ENCODE measurements around the gene MED7.

Gene MED7

DNA sequence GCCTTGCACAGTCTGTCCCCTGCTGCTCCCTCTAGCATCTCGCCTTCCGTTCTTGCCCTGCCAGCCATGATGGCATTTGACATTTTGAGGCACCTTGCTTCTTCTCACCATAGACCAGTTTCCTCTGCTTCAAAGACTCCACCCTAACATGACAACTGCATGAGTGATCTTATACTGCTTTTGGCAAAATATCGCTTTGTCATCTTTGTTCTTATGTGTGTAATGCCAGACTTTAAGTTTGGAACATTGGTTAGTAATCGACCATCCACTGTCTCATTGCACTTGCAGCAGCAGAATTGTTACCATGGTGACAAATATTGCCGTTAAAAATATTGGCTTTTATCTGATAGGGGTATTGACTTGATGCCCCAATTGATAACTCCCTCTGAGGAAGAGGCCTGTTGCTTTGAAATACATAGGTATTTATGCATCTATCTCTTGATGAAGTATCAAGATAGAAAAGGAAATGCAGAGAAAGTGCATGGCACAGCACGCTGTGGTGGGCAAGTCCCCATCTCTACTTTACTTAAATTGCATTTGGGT is 16.6 kb upstream of the MED7 start:
- Histone ChIP-seq H3K27me3 (ENCODE audit: control insufficient read depth, low read length) (peaks cover 15% of the 10 kb centered on the region), H3K27ac (ENCODE audit: low read depth, low read length) (no peak overlapping the region), H3K79me2 (ENCODE audit: control insufficient read depth, low read length) (no peaks in the 10 kb centered on the region), H3K36me3 (ENCODE audit: control insufficient read depth, low read length) (no peaks in the 10 kb centered on the region), H3K9me2 (replicated peaks; ENCODE audit: control insufficient read depth, low read length) (no peaks in the 10 kb centered on the region), H4K20me1 (ENCODE audit: control insufficient read depth, insufficient read depth, low read depth, low read length) (no peaks in the 10 kb centered on the region), H3F3A (ENCODE audit: control insufficient read depth, insufficient read depth) (no peaks in the 10 kb centered on the region), H3K4me1 (ENCODE audit: control insufficient read depth, low read length) (no peaks in the 10 kb centered on the region), H3K4me3 (ENCODE audit: low read length) (no peak overlapping the region), H3K4me2 (ENCODE audit: low read length) (no peak overlapping the region), H3K9me3 (ENCODE audit: control insufficient read depth, insufficient read depth, low read length) (no peaks in the 10 kb centered on the region)
- TF ChIP-seq, protein P1, sequence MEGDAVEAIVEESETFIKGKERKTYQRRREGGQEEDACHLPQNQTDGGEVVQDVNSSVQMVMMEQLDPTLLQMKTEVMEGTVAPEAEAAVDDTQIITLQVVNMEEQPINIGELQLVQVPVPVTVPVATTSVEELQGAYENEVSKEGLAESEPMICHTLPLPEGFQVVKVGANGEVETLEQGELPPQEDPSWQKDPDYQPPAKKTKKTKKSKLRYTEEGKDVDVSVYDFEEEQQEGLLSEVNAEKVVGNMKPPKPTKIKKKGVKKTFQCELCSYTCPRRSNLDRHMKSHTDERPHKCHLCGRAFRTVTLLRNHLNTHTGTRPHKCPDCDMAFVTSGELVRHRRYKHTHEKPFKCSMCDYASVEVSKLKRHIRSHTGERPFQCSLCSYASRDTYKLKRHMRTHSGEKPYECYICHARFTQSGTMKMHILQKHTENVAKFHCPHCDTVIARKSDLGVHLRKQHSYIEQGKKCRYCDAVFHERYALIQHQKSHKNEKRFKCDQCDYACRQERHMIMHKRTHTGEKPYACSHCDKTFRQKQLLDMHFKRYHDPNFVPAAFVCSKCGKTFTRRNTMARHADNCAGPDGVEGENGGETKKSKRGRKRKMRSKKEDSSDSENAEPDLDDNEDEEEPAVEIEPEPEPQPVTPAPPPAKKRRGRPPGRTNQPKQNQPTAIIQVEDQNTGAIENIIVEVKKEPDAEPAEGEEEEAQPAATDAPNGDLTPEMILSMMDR (IDR thresholded peaks at IDR 0.05; ENCODE audit: low read depth, low read length, poor library complexity, severe bottlenecking): no peak
- TF ChIP-seq EZH2phosphoT487 (IDR thresholded peaks at IDR 0.05; ENCODE audit: borderline replicate concordance, low read length): no peak

- H3K4me1 ChIP-seq (ENCODE audit: control insufficient read depth, low read length): no peaks in the 10 kb centered on the region
- no peak overlapping the region for H3K4me3 ChIP-seq (ENCODE audit: low read length)
- no peaks in the 10 kb centered on the region for H3K9me3 ChIP-seq (ENCODE audit: control insufficient read depth, insufficient read depth, low read length)
- H3K36me3 ChIP-seq (ENCODE audit: control insufficient read depth, low read length): no peaks in the 10 kb centered on the region
- H3K27ac ChIP-seq (ENCODE audit: low read depth, low read length): no peak overlapping the region
- H3K4me2 ChIP-seq (ENCODE audit: low read length): no peak overlapping the region
- no peaks in the 10 kb centered on the region for H3K79me2 ChIP-seq (ENCODE audit: control insufficient read depth, low read length)
- H3K27me3 ChIP-seq (ENCODE audit: control insufficient read depth, low read length): peaks cover 13% of the 10 kb centered on the region
- H3K9me2 ChIP-seq (replicated peaks; ENCODE audit: control insufficient read depth, low read length): no peaks in the 10 kb centered on the region
- TF ChIP-seq, protein P1 (IDR thresholded peaks at IDR 0.05; ENCODE audit: low read depth, low read length, poor library complexity, severe bottlenecking): no peak
- no peak for TF ChIP-seq EZH2phosphoT487 (IDR thresholded peaks at IDR 0.05; ENCODE audit: borderline replicate concordance, low read length)
- no peaks in the 10 kb centered on the region for H4K20me1 ChIP-seq (ENCODE audit: control insufficient read depth, insufficient read depth, low read depth, low read length)
- H3F3A ChIP-seq (ENCODE audit: control insufficient read depth, insufficient read depth): no peaks in the 10 kb centered on the region
These were observed 14.7 kb upstream of the MED7 start for GRCh38 chr5:157157293-157157891.

DNA sequence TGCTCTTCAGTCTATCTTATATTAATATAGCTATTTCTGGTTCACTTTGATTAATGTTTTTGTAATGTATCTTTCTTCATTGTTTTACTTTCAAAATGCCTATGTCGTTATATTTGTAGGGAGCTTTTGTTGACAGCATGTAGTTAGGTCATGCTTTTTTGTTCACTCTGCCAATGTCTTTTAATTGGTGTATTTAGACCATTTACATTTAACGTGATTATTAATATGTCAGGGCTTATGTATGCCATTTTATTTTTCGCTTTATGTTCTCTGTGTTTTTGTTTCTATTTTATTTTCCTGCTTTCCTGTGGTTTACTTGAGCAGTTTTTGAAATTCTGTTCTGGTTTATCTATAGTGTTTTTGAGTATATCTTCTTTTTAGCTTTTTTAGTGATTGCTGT is 12.6 kb upstream of the MED7 start:
- Histone ChIP-seq H3K9me3 (ENCODE audit: control insufficient read depth, insufficient read depth, low read length) (no peaks in the 10 kb centered on the region), H4K20me1 (ENCODE audit: control insufficient read depth, insufficient read depth, low read depth, low read length) (no peaks in the 10 kb centered on the region), H3K4me2 (ENCODE audit: low read length) (no peak overlapping the region), H3K27ac (ENCODE audit: low read depth, low read length) (no peak overlapping the region), H3K27me3 (ENCODE audit: control insufficient read depth, low read length) (peaks cover 6% of the 10 kb centered on the region; the same call in 1 of the 2 replicates), H3K9me2 (replicated peaks; ENCODE audit: control insufficient read depth, low read length) (no peaks in the 10 kb centered on the region), H3K36me3 (ENCODE audit: control insufficient read depth, low read length) (no peaks in the 10 kb centered on the region), H3K4me1 (ENCODE audit: control insufficient read depth, low read length) (no peaks in the 10 kb centered on the region), H3K79me2 (ENCODE audit: control insufficient read depth, low read length) (no peaks in the 10 kb centered on the region), H3K4me3 (ENCODE audit: low read length) (no peak overlapping the region), H3F3A (ENCODE audit: control insufficient read depth, insufficient read depth) (no peaks in the 10 kb centered on the region)
- TF ChIP-seq, protein P1 (IDR thresholded peaks at IDR 0.05; ENCODE audit: low read depth, low read length, poor library complexity, severe bottlenecking): no peak
- no peak for TF ChIP-seq EZH2phosphoT487 (IDR thresholded peaks at IDR 0.05; ENCODE audit: borderline replicate concordance, low read length)

Measured in DOHH2 (cell line).